Right renal cortex interstitium (tissue), 3 donors: ENCODE results near the gene USP26. TPM values are rescaled to one million over a fixed set of nuclear protein-coding genes. Genes with fewer than 3 reads are reported as not detected.
"Not testable (repeated sequence)": the region's sequence is repeated elsewhere in the genome, so short reads cannot be mapped to it uniquely, and the experiment has no call there.

Experiments
- DNase-seq, 3 donors: peaks; one replicate each; pipeline ENCODE4 v3.0.0-alpha.2; 2013; ENCODE audit warnings: low read depth in 3 of 3, low spot score in 2 of 3
- polyA plus RNA-seq, 3 donors: library from polyadenylated mRNA; unstranded; fragments of 120-200 nt; gene quantifications; one replicate each; pipeline ENCODE4 v1.2.1, GENCODE V29; 2013; ENCODE audit not compliant: insufficient read length in 3 of 3

Gene USP26
- polyA plus RNA-seq, 3 donors: not detected

GRCh38 chrX:133033010-133033409, 63.9 kb downstream of the USP26 start:
- no peak for DNase-seq

GRCh38 chrX:133018229-133018628, 78.7 kb downstream of the USP26 start:
- DNase-seq: no peak

- no peak for DNase-seq
Observed at GRCh38 chrX:133007458-133007857, 89.5 kb downstream of the USP26 start.

- DNase-seq: no peak
Observed at GRCh38 chrX:133005616-133006015, 91.3 kb downstream of the USP26 start.

GRCh38 chrX:133005042-133005441, 91.9 kb downstream of the USP26 start:
- DNase-seq: peak in 1 of 3 donors; percentile 5

- no peak for DNase-seq
Observed at GRCh38 chrX:132999209-132999608, 97.7 kb downstream of the USP26 start.

GRCh38 chrX:132990835-132991234, 106.1 kb downstream of the USP26 start:
- DNase-seq: no peak

- no peak for DNase-seq
Observed at GRCh38 chrX:132986556-132986955, 110.4 kb downstream of the USP26 start.

GRCh38 chrX:132984058-132984650, 112.8 kb downstream of the USP26 start:
- DNase-seq: no peak

GRCh38 chrX:132983496-132983895, 113.4 kb downstream of the USP26 start:
- DNase-seq: no peak

GRCh38 chrX:132980035-132980434, 116.9 kb downstream of the USP26 start:
- DNase-seq: not testable (repeated sequence)

Other genes starting within 250 kb of the USP26 start
- 10 to 100 TPM; 24.4 to 25.8 (median 25.2) TPM for gene HS6ST2, start 138.5 kb downstream of the USP26 start, polyA plus RNA-seq
- not detected for gene TFDP3, start 121.2 kb upstream of the USP26 start, polyA plus RNA-seq